PC-9 (cell line): ENCODE results near the gene CEP170.

ENCODE experiments used
- CTCF ChIP-seq: fragments of 200-600 bp; sonication (generic); conservative IDR thresholded peaks from 2 replicates; pipeline ENCODE4 v1.6.1; 2017; ENCODE audit warnings: mixed run types, antibody characterized with exemption, mild to moderate bottlenecking, moderate library complexity
- EZH2 ChIP-seq: fragments of 200-600 bp; sonication (generic); IDR thresholded peaks from 2 replicates; pipeline ENCODE4 v1.8.0; 2017; ENCODE audit warnings: antibody characterized with exemption, low read depth

GRCh38 chr1:243260221-243260880 lies 5.3 kb upstream of the CEP170 start:
- no peak for TF ChIP-seq CTCF
- TF ChIP-seq EZH2: no peak
